ENCODE data around the gene LLGL1. TPM values are rescaled to one million over a fixed set of nuclear protein-coding genes. Genes with fewer than 3 reads are reported as not detected.
"Not testable (repeated sequence)": the region's sequence is repeated elsewhere in the genome, so short reads cannot be mapped to it uniquely, and the experiment has no call there.

LLGL1 gene
- total RNA-seq, 2 donors from 2014 or later = 17.7 to 33.5 TPM

DNA sequence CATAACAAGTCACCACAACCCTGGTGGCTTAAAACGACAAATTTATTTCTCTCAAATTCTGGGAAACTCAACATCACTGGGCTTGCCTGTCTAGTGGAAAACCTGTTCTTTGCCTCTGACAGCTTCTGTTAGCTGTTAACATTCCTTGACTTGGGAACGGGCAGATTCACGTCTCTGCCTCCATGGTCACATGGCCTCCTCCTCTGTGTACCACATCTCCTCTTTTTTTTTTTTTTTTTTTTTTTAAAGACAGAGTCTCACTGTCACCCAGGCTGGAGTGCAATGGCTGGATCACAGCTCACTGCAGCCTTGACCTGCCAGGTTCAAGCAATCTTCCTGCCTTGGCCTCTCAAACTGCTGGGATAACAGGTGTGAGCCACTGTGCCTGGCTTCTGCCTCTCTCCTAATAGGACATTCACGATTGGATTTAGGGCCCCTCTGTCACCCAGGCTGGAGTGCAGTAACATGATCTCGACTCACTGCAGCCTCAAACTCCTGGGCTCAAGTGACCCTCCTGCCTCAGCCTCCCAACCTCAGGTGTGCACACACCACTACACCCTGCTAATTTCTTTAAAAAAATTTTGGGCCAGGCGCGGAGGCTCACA, 11.7 kb upstream of the LLGL1 start:
- no peaks in the 10 kb centered on the region for H3K4me1 ChIP-seq (replicated peaks)
- H3K4me3 ChIP-seq = no peak overlapping the region
- H3K27me3 ChIP-seq (replicated peaks; ENCODE audit: insufficient read depth) = no peaks in the 10 kb centered on the region
- no peaks in the 10 kb centered on the region for H3K9me3 ChIP-seq
- WGBS = 56% methylated on average over 7 of the region's 7 CpGs
- TF ChIP-seq CTCF (IDR thresholded peaks at IDR 0.05) (no peak), POLR2AphosphoS5 (IDR thresholded peaks at IDR 0.05) (no peak), POLR2A (IDR thresholded peaks at IDR 0.05) (no peak)
- intact Hi-C loops (cut with DNase I) = no loop called here
- H3K36me3 ChIP-seq = peaks cover 7 to 11% of the 10 kb centered on the region in 2 donors
- no peak overlapping the region for H3K27ac ChIP-seq
- no peak for DNase-seq (ENCODE audit: low spot score)

- whole genome bisulfite sequencing = 80% methylated on average over 11 of the region's 11 CpGs
- H3K36me3 ChIP-seq; H3K9me3 ChIP-seq; H3K27me3 ChIP-seq (replicated peaks; ENCODE audit: insufficient read depth); H3K4me1 ChIP-seq (replicated peaks); H3K4me3 ChIP-seq; DNase-seq (ENCODE audit: low spot score); H3K27ac ChIP-seq; intact Hi-C loops (cut with DNase I): not testable (repeated sequence)
Measured at GRCh38 chr17:18216906-18217305, 8.5 kb upstream of the LLGL1 start.

DNA sequence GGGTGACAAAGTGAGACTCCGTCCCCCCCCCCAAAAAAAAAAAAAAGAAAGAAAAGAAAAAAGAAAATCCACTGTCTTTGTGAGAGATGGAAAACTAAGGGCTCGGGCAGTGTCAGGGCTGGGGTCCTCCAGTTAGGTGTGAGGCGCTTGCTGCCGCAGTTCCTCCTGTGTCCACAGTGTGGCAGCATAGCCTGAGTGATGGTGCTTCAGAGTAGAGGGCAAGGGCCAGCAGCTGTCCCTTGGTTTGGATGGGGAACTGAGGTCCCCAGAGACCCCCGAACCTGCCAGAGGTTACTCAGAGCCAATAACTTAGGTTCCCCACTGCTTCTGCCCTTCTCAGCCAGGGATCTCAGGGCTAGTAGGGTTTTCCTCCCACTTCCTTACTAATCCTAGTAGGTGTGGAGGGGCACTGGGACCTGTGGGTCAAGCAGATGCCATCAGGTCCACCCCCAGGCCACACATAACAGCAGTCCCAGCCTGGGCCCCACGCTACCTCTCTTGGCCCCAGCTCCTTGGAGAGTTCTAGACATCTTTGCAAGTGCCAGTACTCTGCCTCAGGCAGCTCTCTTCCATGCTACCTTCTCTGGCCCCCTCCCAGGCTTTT, 7.9 kb upstream of the LLGL1 start:
- 22% methylated on average over 6 of the region's 6 CpGs for WGBS
- intact Hi-C loops (cut with DNase I) = no loop called here
- H3K27me3 ChIP-seq (replicated peaks; ENCODE audit: insufficient read depth) = no peaks in the 10 kb centered on the region
- H3K27ac ChIP-seq = no peak overlapping the region
- no peak overlapping the region for H3K4me3 ChIP-seq
- TF ChIP-seq CTCF (IDR thresholded peaks at IDR 0.05) (peak; percentile 50 to 81 (median 70)), POLR2A (IDR thresholded peaks at IDR 0.05) (no peak)
- peak; percentile 58 for DNase-seq (ENCODE audit: low spot score)
- H3K36me3 ChIP-seq = no peaks in the 10 kb centered on the region
- no peaks in the 10 kb centered on the region for H3K9me3 ChIP-seq
- no peaks in the 10 kb centered on the region for H3K4me1 ChIP-seq (replicated peaks)

DNA sequence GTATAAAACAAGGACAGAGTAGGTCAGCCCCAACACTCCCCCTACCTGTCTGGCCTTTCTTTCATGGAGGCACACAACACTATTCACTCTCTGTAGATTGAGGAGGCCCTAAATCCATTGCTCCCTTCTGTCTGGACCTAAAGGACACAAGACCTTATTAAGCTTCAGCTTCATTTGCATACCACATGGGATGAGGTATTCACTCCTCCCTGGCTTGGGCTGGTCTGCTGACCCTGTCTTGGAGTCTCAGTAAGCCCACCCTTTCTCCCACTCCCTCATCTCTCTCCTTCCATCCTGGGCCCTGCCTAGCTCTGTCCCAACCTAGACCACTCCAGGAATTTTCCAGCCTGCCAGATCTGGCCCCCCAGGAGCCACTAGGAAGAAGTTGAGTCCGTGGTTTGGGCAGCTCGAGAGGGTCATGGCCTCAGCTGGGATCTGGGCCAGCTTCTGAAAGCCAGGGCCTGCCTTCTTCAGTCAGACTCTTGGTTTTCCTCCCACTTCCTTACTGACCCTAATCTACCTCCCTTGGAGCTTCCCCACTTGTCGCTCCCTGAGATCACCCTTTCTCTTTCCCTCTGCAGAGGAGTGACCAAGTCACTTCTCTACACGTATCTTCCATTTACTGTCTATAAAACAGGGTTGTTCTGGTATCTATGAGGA, 6.5 kb upstream of the LLGL1 start:
- Histone ChIP-seq H3K36me3 (no peaks in the 10 kb centered on the region), H3K27ac (no peak overlapping the region), H3K4me1 (replicated peaks) (no peaks in the 10 kb centered on the region), H3K27me3 (replicated peaks; ENCODE audit: insufficient read depth) (no peaks in the 10 kb centered on the region), H3K4me3 (no peak overlapping the region), H3K9me3 (no peaks in the 10 kb centered on the region)
- DNase-seq (ENCODE audit: low spot score) = no peak
- TF ChIP-seq POLR2AphosphoS5 (IDR thresholded peaks at IDR 0.05) (no peak), POLR2A (IDR thresholded peaks at IDR 0.05) (no peak), CTCF (IDR thresholded peaks at IDR 0.05) (no peak)
- intact Hi-C loops (cut with DNase I) = no loop called here
- 53% methylated on average over 4 of the region's 4 CpGs for WGBS

- no peak overlapping the region for H3K4me3 ChIP-seq
- no peak for DNase-seq (ENCODE audit: low spot score)
Measured at GRCh38 chr17:18224053-18224386, 1.4 kb upstream of the LLGL1 start.

More at GRCh38 chr17:18224053-18224386, 1.4 kb upstream of the LLGL1 start:
- Histone ChIP-seq H3K36me3 (no peaks in the 10 kb centered on the region), H3K4me1 (replicated peaks) (no peaks in the 10 kb centered on the region), H3K27me3 (replicated peaks; ENCODE audit: insufficient read depth) (no peaks in the 10 kb centered on the region), H3K27ac (no peak overlapping the region), H3K9me3 (no peaks in the 10 kb centered on the region)
- WGBS = 89% methylated on average over 4 of the region's 4 CpGs
- intact Hi-C loops (cut with DNase I) = no loop called here
- TF ChIP-seq POLR2A (IDR thresholded peaks at IDR 0.05) (no peak), POLR2AphosphoS5 (IDR thresholded peaks at IDR 0.05) (no peak), CTCF (IDR thresholded peaks at IDR 0.05) (no peak)

Data from prostate gland (tissue), 2 donors.